Measurements from ENCODE around the gene HSD17B4. TPM values are rescaled to one million over a fixed set of nuclear protein-coding genes. Genes with fewer than 3 reads are reported as not detected.

The HSD17B4 gene, protein sequence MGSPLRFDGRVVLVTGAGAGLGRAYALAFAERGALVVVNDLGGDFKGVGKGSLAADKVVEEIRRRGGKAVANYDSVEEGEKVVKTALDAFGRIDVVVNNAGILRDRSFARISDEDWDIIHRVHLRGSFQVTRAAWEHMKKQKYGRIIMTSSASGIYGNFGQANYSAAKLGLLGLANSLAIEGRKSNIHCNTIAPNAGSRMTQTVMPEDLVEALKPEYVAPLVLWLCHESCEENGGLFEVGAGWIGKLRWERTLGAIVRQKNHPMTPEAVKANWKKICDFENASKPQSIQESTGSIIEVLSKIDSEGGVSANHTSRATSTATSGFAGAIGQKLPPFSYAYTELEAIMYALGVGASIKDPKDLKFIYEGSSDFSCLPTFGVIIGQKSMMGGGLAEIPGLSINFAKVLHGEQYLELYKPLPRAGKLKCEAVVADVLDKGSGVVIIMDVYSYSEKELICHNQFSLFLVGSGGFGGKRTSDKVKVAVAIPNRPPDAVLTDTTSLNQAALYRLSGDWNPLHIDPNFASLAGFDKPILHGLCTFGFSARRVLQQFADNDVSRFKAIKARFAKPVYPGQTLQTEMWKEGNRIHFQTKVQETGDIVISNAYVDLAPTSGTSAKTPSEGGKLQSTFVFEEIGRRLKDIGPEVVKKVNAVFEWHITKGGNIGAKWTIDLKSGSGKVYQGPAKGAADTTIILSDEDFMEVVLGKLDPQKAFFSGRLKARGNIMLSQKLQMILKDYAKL
- total RNA-seq = 92.8 to 118 TPM (median 98.4 TPM) in 3 replicates
- long read RNA-seq, transcript HSD17B4-201 (24 exons, 2,685 nt) = major isoform, 46 of 64 reads
- long read RNA-seq, partial matches to known transcripts = 5 of 64 reads
- long read RNA-seq, other reads (novel, unspliced or antisense) = 13 of 64 reads

DNA sequence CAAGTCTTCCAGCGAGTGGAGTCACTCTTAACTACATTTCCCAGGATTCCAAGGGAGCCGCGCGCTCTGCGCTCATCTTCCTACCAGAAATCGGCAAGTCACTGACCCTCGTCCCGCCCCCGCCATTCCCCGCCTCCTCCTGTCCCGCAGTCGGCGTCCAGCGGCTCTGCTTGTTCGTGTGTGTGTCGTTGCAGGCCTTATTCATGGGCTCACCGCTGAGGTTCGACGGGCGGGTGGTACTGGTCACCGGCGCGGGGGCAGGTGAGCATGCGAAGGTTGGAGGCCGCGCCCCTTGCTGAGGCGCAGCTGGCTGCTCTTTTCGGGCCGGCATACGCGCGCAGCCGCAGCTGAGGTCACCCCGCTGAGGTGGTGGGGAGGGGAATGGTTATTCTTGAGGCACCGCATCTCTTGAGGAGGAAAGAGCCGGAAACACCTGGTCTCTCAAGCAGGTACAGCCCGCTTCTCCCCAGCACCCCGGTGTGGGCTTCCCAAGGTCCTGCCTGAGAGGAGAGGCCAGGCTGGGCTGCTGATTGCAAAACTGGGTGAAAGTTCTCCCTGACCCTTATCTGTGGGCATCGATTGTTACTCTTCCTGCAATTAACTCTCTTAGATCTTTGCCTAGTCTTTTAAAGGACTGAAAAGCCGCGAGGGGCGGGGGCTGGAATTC, at the start of gene HSD17B4:
HSD17B4 (plus strand) TSS at position 125 of the 667 bp plus-strand sequence; CDS start at position 204, 79 bp downstream.
- peak; percentile 95 for DNase-seq (ENCODE audit: low spot score)
- H3K27me3 Mint-ChIP-seq (ENCODE audit: low read depth) = no peaks in the 10 kb centered on the region
- H3K4me1 Mint-ChIP-seq (ENCODE audit: low read depth) = peaks cover 10% of the 10 kb centered on the region
- TF ChIP-seq, protein P1, sequence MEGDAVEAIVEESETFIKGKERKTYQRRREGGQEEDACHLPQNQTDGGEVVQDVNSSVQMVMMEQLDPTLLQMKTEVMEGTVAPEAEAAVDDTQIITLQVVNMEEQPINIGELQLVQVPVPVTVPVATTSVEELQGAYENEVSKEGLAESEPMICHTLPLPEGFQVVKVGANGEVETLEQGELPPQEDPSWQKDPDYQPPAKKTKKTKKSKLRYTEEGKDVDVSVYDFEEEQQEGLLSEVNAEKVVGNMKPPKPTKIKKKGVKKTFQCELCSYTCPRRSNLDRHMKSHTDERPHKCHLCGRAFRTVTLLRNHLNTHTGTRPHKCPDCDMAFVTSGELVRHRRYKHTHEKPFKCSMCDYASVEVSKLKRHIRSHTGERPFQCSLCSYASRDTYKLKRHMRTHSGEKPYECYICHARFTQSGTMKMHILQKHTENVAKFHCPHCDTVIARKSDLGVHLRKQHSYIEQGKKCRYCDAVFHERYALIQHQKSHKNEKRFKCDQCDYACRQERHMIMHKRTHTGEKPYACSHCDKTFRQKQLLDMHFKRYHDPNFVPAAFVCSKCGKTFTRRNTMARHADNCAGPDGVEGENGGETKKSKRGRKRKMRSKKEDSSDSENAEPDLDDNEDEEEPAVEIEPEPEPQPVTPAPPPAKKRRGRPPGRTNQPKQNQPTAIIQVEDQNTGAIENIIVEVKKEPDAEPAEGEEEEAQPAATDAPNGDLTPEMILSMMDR (IDR thresholded peaks at IDR 0.05) = no peak
- H3K4me3 Mint-ChIP-seq (ENCODE audit: unreplicated experiment) = peak within 1 kb of the TSS; percentile 99
- peaks cover 5% of the 10 kb centered on the region for H3K36me3 Mint-ChIP-seq (ENCODE audit: low read depth)
- H3K9me3 Mint-ChIP-seq (ENCODE audit: low read depth) = peaks cover 18% of the 10 kb centered on the region
- peak within 1 kb of the TSS; percentile 96 for H3K27ac Mint-ChIP-seq (ENCODE audit: unreplicated experiment)

DNA sequence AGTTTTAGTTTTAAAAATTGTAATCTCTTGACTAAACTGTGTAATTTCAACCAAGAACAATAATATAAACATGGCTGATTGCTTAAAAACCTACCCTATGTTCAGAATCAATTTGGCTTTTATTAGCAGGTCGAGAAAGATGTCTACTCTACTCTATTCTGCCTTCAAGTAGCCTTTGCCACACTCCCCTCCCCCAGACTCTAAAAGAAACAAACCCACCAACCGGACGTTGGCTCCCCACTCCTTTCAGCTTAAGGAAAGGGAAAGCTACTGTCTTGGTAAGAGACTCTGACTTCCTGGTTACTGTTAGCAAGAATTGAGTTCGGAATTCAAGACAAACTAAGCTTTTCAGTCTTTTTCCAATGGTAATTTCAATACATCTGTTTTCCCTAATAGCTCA, 49.7 kb upstream of the HSD17B4 start:
- Mint-ChIP-seq H3K4me1 (ENCODE audit: low read depth) (peaks cover 26% of the 10 kb centered on the region), H3K4me3 (ENCODE audit: unreplicated experiment) (no peak overlapping the region), H3K9me3 (ENCODE audit: low read depth) (no peaks in the 10 kb centered on the region), H3K27ac (ENCODE audit: unreplicated experiment) (no peak overlapping the region), H3K27me3 (ENCODE audit: low read depth) (peaks cover 3% of the 10 kb centered on the region), H3K36me3 (ENCODE audit: low read depth) (no peaks in the 10 kb centered on the region)
- no peak for DNase-seq (ENCODE audit: low spot score)
- TF ChIP-seq, protein P1 (IDR thresholded peaks at IDR 0.05) = no peak

DNA sequence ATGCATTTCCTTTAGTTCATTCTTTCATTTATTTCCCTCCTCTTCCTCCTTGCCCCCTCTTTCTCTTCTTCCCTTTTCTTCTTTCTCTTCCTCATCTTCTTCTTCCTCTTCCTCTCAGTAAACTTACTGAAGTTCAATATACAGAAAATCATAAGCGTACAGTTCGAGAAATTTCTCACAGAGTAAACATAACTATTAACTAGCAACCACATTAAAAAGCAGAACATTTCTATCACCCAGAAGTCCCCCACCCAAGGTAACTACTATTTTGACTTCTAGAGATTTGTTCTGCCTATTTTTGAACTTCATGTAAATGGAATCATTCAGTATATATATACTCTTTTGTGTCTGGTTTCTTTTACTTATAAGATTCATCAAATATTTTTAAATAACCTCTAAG, 48.3 kb upstream of the HSD17B4 start:
- TF ChIP-seq, protein P1 (IDR thresholded peaks at IDR 0.05) = no peak
- H3K4me1 Mint-ChIP-seq (ENCODE audit: low read depth) = peaks cover 12% of the 10 kb centered on the region
- peaks cover 3% of the 10 kb centered on the region for H3K27me3 Mint-ChIP-seq (ENCODE audit: low read depth)
- H3K27ac Mint-ChIP-seq (ENCODE audit: unreplicated experiment) = no peak overlapping the region
- DNase-seq (ENCODE audit: low spot score) = no peak
- H3K36me3 Mint-ChIP-seq (ENCODE audit: low read depth) = no peaks in the 10 kb centered on the region
- H3K9me3 Mint-ChIP-seq (ENCODE audit: low read depth) = no peaks in the 10 kb centered on the region
- no peak overlapping the region for H3K4me3 Mint-ChIP-seq (ENCODE audit: unreplicated experiment)

DNA sequence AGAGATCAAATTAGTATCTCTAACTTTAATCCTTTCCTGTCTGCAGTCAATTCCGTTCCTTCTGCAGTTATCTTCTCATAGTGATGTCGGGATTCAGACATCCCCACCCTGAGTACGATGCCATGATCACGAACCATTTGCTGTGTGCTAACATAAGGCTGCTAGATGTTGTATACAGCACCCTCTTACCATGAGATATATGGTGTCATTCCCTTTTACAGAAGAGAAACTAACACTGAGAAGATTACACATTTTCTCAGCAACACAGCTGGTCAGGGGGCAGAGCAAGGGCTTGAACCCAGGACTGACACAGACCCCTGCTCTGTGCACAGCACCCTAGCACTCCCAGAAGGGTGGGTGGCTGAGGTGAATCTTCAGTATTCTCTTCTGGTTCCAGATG, 46.9 kb upstream of the HSD17B4 start:
- H3K27ac Mint-ChIP-seq (ENCODE audit: unreplicated experiment) = no peak overlapping the region
- no peaks in the 10 kb centered on the region for H3K9me3 Mint-ChIP-seq (ENCODE audit: low read depth)
- no peak for DNase-seq (ENCODE audit: low spot score)
- H3K36me3 Mint-ChIP-seq (ENCODE audit: low read depth) = no peaks in the 10 kb centered on the region
- H3K4me3 Mint-ChIP-seq (ENCODE audit: unreplicated experiment) = no peak overlapping the region
- peaks cover 3% of the 10 kb centered on the region for H3K27me3 Mint-ChIP-seq (ENCODE audit: low read depth)
- TF ChIP-seq, protein P1 (IDR thresholded peaks at IDR 0.05) = no peak
- H3K4me1 Mint-ChIP-seq (ENCODE audit: low read depth) = peaks cover 4% of the 10 kb centered on the region

Data from chondrocyte (in vitro differentiated cells).